HEK293 (cell line): ENCODE measurements around the gene MAP3K4.

ENCODE experiments used
- CTCF ChIA-PET: fragments of 350-600 bp; formaldehyde crosslinking; extraction: SDS; loops from one replicate; lab custom pipeline; 2021; ENCODE audit warnings: antibody characterized with exemption; lab: Yijun Ruan, JAX
- POLR2A ChIA-PET: fragments of 300-600 bp; formaldehyde crosslinking; extraction: SDS; loops from one replicate; lab custom pipeline; 2020; ENCODE audit warnings: antibody characterized with exemption, inconsistent platforms; lab: Yijun Ruan, JAX
- H3K27ac ChIP-seq: fragments of 200-500 bp; sonication (Bioruptor generic); 2 replicates; pipeline ENCODE4 v1.5.1; 2014; ENCODE audit warnings: low read depth, low read length, control low read depth, inconsistent platforms; ENCODE audit errors: extremely low read depth
- H3K36me3 ChIP-seq, 2 experiments: fragments of 200-500 bp in 1 of 2; sonication (Bioruptor generic) in 1 of 2; 1 replicate in 1 of 2; 2 replicates in 1 of 2; pipeline ENCODE4 v1.5.1; 2014 to 2017; ENCODE audit warnings: inconsistent platforms in 2 of 2, low read length in 2 of 2; ENCODE audit not compliant: control insufficient read depth in 2 of 2, insufficient read depth in 1 of 2
- H3K4me1 ChIP-seq: fragments of 200-500 bp; sonication (Bioruptor generic); 2 replicates; pipeline ENCODE4 v1.5.1; 2014; ENCODE audit warnings: mild to moderate bottlenecking, low read length, inconsistent platforms; ENCODE audit not compliant: control insufficient read depth, insufficient read depth
- H3K4me3 ChIP-seq: 2 replicates; pipeline ENCODE4 v1.5.1; 2011; ENCODE audit warnings: low read depth, mild to moderate bottlenecking, control low read depth, low read length, moderate library complexity
- H3K9me3 ChIP-seq: fragments of 200-500 bp; sonication (Bioruptor generic); 2 replicates; pipeline ENCODE4 v1.5.1; 2014; ENCODE audit warnings: low read depth, low read length, inconsistent platforms; ENCODE audit not compliant: control insufficient read depth, insufficient read depth
- GLIS1 ChIP-seq: fragments of 450-650 bp; formaldehyde crosslinking; IDR thresholded peaks from 2 replicates; pipeline ENCODE4 v1.5.1; 2016; ENCODE audit warnings: missing biosample characterization, missing genetic modification characterization
- HOXD13 ChIP-seq: sonication (generic); formaldehyde crosslinking; IDR thresholded peaks from 2 replicates; pipeline ENCODE4 v1.8.0; 2022; ENCODE audit warnings: missing genetic modification reagents, borderline replicate concordance
- MYNN ChIP-seq: fragments of 450-650 bp; formaldehyde crosslinking; IDR thresholded peaks from 2 replicates; pipeline ENCODE4 v1.5.1; 2016; ENCODE audit warnings: missing biosample characterization, missing genetic modification characterization, borderline replicate concordance
- OSR2 ChIP-seq: fragments of 450-650 bp; formaldehyde crosslinking; IDR thresholded peaks from 2 replicates; pipeline ENCODE4 v1.5.1; 2016; ENCODE audit warnings: missing biosample characterization, missing genetic modification characterization
- PRDM6 ChIP-seq: fragments of 450-650 bp; formaldehyde crosslinking; IDR thresholded peaks from 2 replicates; pipeline ENCODE4 v1.5.1; 2017; ENCODE audit warnings: missing biosample characterization, missing genetic modification characterization
- RBAK ChIP-seq: fragments of 450-650 bp; formaldehyde crosslinking; IDR thresholded peaks from 2 replicates; pipeline ENCODE4 v1.5.1; 2016; ENCODE audit warnings: missing biosample characterization, missing genetic modification characterization
- REPIN1 ChIP-seq: fragments of 450-650 bp; formaldehyde crosslinking; IDR thresholded peaks from 2 replicates; pipeline ENCODE4 v1.5.1; 2017; ENCODE audit warnings: missing biosample characterization, missing genetic modification characterization, low read depth
- ZBTB1 ChIP-seq: fragments of 450-650 bp; formaldehyde crosslinking; IDR thresholded peaks from 2 replicates; pipeline ENCODE4 v1.5.1; 2016; ENCODE audit warnings: missing biosample characterization, missing genetic modification characterization
- ZBTB26 ChIP-seq: fragments of 450-650 bp; formaldehyde crosslinking; optimal IDR thresholded peaks from 2 replicates; pipeline ENCODE3; 2016; ENCODE audit warnings: missing biosample characterization, mild to moderate bottlenecking, missing genetic modification characterization
- ZNF324 ChIP-seq: fragments of 450-650 bp; formaldehyde crosslinking; IDR thresholded peaks from 2 replicates; pipeline ENCODE4 v1.5.1; 2016; ENCODE audit warnings: missing biosample characterization, missing genetic modification characterization
- ZNF404 ChIP-seq: fragments of 450-650 bp; formaldehyde crosslinking; IDR thresholded peaks from 2 replicates; pipeline ENCODE4 v1.5.1; 2017; ENCODE audit warnings: missing biosample characterization, missing genetic modification characterization
- ZNF518A ChIP-seq: fragments of 450-650 bp; formaldehyde crosslinking; conservative IDR thresholded peaks from 2 replicates; pipeline ENCODE4 v1.5.1; 2016; ENCODE audit warnings: low read depth, missing biosample characterization, missing genetic modification characterization
- ZNF548 ChIP-seq: fragments of 450-650 bp; formaldehyde crosslinking; IDR thresholded peaks from 2 replicates; pipeline ENCODE4 v1.5.1; 2016; ENCODE audit warnings: missing biosample characterization, missing genetic modification characterization
- ZNF639 ChIP-seq: fragments of 450-650 bp; formaldehyde crosslinking; IDR thresholded peaks from 2 replicates; pipeline ENCODE4 v1.5.1; 2016; ENCODE audit warnings: missing biosample characterization, missing genetic modification characterization
- TF ChIP-seq, protein P1 (sequence below): fragments of 450-650 bp; IDR thresholded peaks from 2 replicates; pipeline ENCODE4 v1.5.1; 2018; ENCODE audit warnings: missing biosample characterization, mild to moderate bottlenecking, missing genetic modification characterization
- TF ChIP-seq, protein P2 (sequence below): fragments of 450-650 bp; formaldehyde crosslinking; IDR thresholded peaks from 2 replicates; pipeline ENCODE4 v1.5.1; 2016; ENCODE audit warnings: missing biosample characterization, missing genetic modification characterization
- TF ChIP-seq, protein P3 (sequence below): fragments of 450-650 bp; formaldehyde crosslinking; IDR thresholded peaks from 2 replicates; pipeline ENCODE4 v1.5.1; 2016; ENCODE audit warnings: missing biosample characterization, missing genetic modification characterization

The MAP3K4 gene

DNA sequence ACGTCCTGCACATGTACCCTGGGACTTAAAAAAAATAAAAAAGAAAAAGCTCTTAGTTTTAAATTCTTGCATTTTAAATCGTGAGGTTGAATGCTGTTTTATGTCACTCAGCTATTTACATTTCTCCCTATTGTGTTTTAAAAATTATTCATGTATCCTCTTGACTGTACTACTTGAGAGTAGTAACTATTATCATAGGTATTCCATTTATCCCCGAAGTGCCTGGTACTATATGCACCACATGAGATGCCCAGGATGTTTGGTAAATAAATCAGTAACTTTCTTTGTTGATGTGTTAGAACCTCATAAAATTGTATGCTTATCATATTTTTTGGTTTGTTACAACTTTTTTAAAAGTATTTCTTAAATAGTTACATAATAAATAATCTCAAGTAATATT lies 18.4 kb downstream of the MAP3K4 start:
- H3K27ac ChIP-seq = no peak overlapping the region
- no peak overlapping the region for H3K4me3 ChIP-seq
- POLR2A ChIA-PET = interaction anchor here (1.7 kb wide), 1 partner anchor 18 kb away, joined by 4 read pairs; the partner anchor contains the start of gene MAP3K4
- no peaks in the 10 kb centered on the region for H3K9me3 ChIP-seq
- peaks cover 6% of the 10 kb centered on the region for H3K4me1 ChIP-seq
- TF ChIP-seq OSR2 (tag by site-specific recombination) (no peak), ZNF639 (tag by site-specific recombination) (no peak), ZNF324 (tag by site-specific recombination) (no peak), ZNF548 (tag by site-specific recombination) (no peak), MYNN (tag by site-specific recombination) (no peak), RBAK (tag by site-specific recombination) (no peak), ZBTB26 (tag by site-specific recombination) (no peak), GLIS1 (no peak), ZNF404 (no peak), REPIN1 (tag by site-specific recombination) (no peak), HOXD13 (no peak), ZBTB1 (tag by site-specific recombination) (no peak)
- TF ChIP-seq, protein P1, sequence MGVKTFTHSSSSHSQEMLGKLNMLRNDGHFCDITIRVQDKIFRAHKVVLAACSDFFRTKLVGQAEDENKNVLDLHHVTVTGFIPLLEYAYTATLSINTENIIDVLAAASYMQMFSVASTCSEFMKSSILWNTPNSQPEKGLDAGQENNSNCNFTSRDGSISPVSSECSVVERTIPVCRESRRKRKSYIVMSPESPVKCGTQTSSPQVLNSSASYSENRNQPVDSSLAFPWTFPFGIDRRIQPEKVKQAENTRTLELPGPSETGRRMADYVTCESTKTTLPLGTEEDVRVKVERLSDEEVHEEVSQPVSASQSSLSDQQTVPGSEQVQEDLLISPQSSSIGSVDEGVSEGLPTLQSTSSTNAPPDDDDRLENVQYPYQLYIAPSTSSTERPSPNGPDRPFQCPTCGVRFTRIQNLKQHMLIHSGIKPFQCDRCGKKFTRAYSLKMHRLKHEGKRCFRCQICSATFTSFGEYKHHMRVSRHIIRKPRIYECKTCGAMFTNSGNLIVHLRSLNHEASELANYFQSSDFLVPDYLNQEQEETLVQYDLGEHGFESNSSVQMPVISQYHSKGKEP = no peak
- TF ChIP-seq, protein P2, sequence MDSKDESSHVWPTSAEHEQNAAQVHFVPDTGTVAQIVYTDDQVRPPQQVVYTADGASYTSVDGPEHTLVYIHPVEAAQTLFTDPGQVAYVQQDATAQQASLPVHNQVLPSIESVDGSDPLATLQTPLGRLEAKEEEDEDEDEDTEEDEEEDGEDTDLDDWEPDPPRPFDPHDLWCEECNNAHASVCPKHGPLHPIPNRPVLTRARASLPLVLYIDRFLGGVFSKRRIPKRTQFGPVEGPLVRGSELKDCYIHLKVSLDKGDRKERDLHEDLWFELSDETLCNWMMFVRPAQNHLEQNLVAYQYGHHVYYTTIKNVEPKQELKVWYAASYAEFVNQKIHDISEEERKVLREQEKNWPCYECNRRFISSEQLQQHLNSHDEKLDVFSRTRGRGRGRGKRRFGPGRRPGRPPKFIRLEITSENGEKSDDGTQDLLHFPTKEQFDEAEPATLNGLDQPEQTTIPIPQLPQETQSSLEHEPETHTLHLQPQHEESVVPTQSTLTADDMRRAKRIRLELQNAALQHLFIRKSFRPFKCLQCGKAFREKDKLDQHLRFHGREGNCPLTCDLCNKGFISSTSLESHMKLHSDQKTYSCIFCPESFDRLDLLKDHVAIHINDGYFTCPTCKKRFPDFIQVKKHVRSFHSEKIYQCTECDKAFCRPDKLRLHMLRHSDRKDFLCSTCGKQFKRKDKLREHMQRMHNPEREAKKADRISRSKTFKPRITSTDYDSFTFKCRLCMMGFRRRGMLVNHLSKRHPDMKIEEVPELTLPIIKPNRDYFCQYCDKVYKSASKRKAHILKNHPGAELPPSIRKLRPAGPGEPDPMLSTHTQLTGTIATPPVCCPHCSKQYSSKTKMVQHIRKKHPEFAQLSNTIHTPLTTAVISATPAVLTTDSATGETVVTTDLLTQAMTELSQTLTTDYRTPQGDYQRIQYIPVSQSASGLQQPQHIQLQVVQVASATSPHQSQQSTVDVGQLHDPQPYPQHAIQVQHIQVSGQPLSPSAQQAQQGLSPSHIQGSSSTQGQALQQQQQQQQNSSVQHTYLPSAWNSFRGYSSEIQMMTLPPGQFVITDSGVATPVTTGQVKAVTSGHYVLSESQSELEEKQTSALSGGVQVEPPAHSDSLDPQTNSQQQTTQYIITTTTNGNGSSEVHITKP (tag by site-specific recombination) = no peak
- TF ChIP-seq, protein P3, sequence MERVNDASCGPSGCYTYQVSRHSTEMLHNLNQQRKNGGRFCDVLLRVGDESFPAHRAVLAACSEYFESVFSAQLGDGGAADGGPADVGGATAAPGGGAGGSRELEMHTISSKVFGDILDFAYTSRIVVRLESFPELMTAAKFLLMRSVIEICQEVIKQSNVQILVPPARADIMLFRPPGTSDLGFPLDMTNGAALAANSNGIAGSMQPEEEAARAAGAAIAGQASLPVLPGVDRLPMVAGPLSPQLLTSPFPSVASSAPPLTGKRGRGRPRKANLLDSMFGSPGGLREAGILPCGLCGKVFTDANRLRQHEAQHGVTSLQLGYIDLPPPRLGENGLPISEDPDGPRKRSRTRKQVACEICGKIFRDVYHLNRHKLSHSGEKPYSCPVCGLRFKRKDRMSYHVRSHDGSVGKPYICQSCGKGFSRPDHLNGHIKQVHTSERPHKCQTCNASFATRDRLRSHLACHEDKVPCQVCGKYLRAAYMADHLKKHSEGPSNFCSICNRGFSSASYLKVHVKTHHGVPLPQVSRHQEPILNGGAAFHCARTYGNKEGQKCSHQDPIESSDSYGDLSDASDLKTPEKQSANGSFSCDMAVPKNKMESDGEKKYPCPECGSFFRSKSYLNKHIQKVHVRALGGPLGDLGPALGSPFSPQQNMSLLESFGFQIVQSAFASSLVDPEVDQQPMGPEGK (tag by site-specific recombination) = no peak
- TF ChIP-seq, all 188 proteins: peak for 0
- CTCF ChIA-PET = interaction anchor here (0.9 to 1.5 kb wide), 3 partner anchors 11 to 19 kb away, joined by 4 to 9 read pairs (median 4); no protein-coding TSS in a partner anchor
- no peaks in the 10 kb centered on the region; a peak in 1 of 3 replicates for H3K36me3 ChIP-seq

DNA sequence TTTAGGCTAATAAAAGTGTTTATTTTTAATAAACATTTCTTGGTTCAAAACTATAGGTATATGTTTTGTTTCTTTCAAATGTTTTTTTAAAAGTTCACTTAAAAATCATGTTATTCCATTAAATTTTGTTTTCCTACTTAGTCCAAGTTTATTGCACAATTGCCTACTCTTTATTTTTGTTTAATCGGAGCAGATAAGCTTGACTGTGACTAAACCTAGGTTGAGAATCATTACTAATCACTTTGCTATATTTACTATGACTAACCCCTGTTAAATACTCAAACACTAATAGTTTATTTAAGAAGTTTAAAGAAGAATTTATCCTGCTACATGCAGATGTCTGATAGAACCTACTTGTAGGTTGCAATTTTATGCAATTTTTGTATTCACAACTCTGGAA lies 18.8 kb downstream of the MAP3K4 start:
- Histone ChIP-seq H3K9me3 (no peaks in the 10 kb centered on the region), H3K4me1 (peaks cover 6% of the 10 kb centered on the region), H3K27ac (no peak overlapping the region), H3K36me3 (no peaks in the 10 kb centered on the region; a peak in 1 of 3 replicates), H3K4me3 (no peak overlapping the region)
- POLR2A ChIA-PET = no interaction called here
- CTCF ChIA-PET = interaction anchor here (0.9 to 1.5 kb wide), 2 partner anchors 18 kb away, joined by 4 to 9 read pairs; no protein-coding TSS in a partner anchor
- TF ChIP-seq PRDM6 = peak; percentile 61
- TF ChIP-seq ZNF518A (tag by site-specific recombination) = no peak
